ENCODE measurements around the gene CFDP1. TPM values are rescaled to one million over a fixed set of nuclear protein-coding genes. Genes with fewer than 3 reads are reported as not detected.
A peak's percentile ranks its signal among the peaks of the same experiment; 100 is the strongest.

The CFDP1 gene
- polyA plus RNA-seq, 4 donors, result 165 to 192 (median 175) TPM

GRCh38 chr16:75326333-75326732 lies 107.0 kb downstream of the CFDP1 start:
- no peak for DNase-seq (ENCODE audit: low read depth in 4 of 4, low spot score in 3 of 4)

GRCh38 chr16:75323933-75324332 lies 109.4 kb downstream of the CFDP1 start:
- DNase-seq (ENCODE audit: low read depth in 4 of 4, low spot score in 3 of 4), result no peak

GRCh38 chr16:75323198-75323597 lies 110.1 kb downstream of the CFDP1 start:
- DNase-seq (ENCODE audit: low read depth in 4 of 4, low spot score in 3 of 4), result no peak

GRCh38 chr16:75322740-75323139 lies 110.6 kb downstream of the CFDP1 start:
- DNase-seq (ENCODE audit: low read depth in 4 of 4, low spot score in 3 of 4), result no peak

- no peak for DNase-seq (ENCODE audit: low read depth in 4 of 4, low spot score in 3 of 4)
These were observed 112.9 kb downstream of the CFDP1 start for GRCh38 chr16:75320435-75320834.

GRCh38 chr16:75319513-75320411 lies 113.5 kb downstream of the CFDP1 start:
- DNase-seq (ENCODE audit: low read depth in 4 of 4, low spot score in 3 of 4), result no peak

GRCh38 chr16:75318737-75319136 lies 114.6 kb downstream of the CFDP1 start:
- DNase-seq (ENCODE audit: low read depth in 4 of 4, low spot score in 3 of 4), result no peak

- DNase-seq (ENCODE audit: low read depth in 4 of 4, low spot score in 3 of 4), result no peak
These were observed 115.8 kb downstream of the CFDP1 start for GRCh38 chr16:75317532-75317931.

GRCh38 chr16:75317101-75317522 lies 116.2 kb downstream of the CFDP1 start:
- peak in 2 of 4 donors; percentile 35 to 55 for DNase-seq (ENCODE audit: low read depth in 4 of 4, low spot score in 3 of 4)

- no peak for DNase-seq (ENCODE audit: low read depth in 4 of 4, low spot score in 3 of 4)
These were observed 117.6 kb downstream of the CFDP1 start for GRCh38 chr16:75315539-75316306.

- no peak for DNase-seq (ENCODE audit: low read depth in 4 of 4, low spot score in 3 of 4)
These were observed 120.4 kb downstream of the CFDP1 start for GRCh38 chr16:75312875-75313274.

GRCh38 chr16:75311383-75311938 lies 121.8 kb downstream of the CFDP1 start:
- no peak for DNase-seq (ENCODE audit: low read depth in 4 of 4, low spot score in 3 of 4)

GRCh38 chr16:75310541-75310940 lies 122.8 kb downstream of the CFDP1 start:
- DNase-seq (ENCODE audit: low read depth in 4 of 4, low spot score in 3 of 4), result no peak

- DNase-seq (ENCODE audit: low read depth in 4 of 4, low spot score in 3 of 4), result no peak
These were observed 123.3 kb downstream of the CFDP1 start for GRCh38 chr16:75309899-75310430.

- no peak for DNase-seq (ENCODE audit: low read depth in 4 of 4, low spot score in 3 of 4)
These were observed 124.1 kb downstream of the CFDP1 start for GRCh38 chr16:75309156-75309555.

GRCh38 chr16:75308011-75308410 lies 125.3 kb downstream of the CFDP1 start:
- DNase-seq (ENCODE audit: low read depth in 4 of 4, low spot score in 3 of 4), result no peak

- DNase-seq (ENCODE audit: low read depth in 4 of 4, low spot score in 3 of 4), result no peak
These were observed 125.8 kb downstream of the CFDP1 start for GRCh38 chr16:75307506-75307905.

- DNase-seq (ENCODE audit: low read depth in 4 of 4, low spot score in 3 of 4), result no peak
These were observed 127.1 kb downstream of the CFDP1 start for GRCh38 chr16:75306099-75306762.

- peak in 1 of 4 donors; percentile 36 for DNase-seq (ENCODE audit: low read depth in 4 of 4, low spot score in 3 of 4)
These were observed 127.8 kb downstream of the CFDP1 start for GRCh38 chr16:75305364-75306098.
